Right forelimb (tissue), 1 donor: ENCODE data around the gene SLC16A5.
A peak's percentile ranks its signal among the peaks of the same experiment; 100 is the strongest.
"Not testable (repeated sequence)": the region's sequence is repeated elsewhere in the genome, so short reads cannot be mapped to it uniquely, and the experiment has no call there.

Experiments
- DNase-seq: peaks from one replicate; pipeline ENCODE4 v3.0.0-alpha.2; 2018

The SLC16A5 gene

DNA sequence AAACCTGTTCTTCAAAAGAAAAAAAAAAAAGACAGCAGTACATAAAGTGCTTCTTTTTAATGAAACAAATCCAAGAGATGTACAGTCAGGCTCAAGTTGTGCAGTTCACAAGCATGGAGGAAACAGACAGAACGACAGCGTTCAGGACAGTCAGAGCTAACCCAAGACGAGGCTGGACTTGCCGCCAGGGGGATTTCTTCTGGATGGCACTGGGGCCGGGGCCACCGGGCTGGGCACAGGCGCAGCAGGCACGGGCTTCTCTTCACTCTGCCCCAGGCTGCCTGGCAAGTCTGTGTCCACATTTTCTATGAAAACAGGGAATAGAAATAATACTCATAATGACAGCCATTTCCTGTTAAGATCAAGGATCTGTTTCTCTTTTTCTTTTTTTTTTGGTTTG, 48.2 kb downstream of the SLC16A5 start:
- DNase-seq = no peak

DNA sequence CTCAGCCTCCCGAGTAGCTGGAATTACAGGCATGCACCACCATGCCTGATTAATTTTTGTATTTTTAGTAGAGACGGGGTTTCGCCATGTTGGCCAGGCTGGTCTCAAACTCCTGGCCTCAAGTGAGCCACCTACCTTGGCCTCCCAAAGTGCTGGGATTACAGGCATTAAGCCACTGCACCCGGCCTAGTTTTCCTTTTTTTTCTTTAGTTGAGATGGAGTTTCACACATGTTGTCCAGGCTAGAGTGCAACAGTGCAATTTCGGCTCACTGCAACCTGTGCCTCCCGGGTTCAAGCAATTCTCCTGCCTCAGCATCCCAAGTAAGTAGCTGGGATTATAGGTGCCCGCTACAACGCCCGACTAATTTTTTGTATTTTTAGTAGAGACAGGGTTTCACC, 50.0 kb downstream of the SLC16A5 start:
- not testable (repeated sequence) for DNase-seq

DNA sequence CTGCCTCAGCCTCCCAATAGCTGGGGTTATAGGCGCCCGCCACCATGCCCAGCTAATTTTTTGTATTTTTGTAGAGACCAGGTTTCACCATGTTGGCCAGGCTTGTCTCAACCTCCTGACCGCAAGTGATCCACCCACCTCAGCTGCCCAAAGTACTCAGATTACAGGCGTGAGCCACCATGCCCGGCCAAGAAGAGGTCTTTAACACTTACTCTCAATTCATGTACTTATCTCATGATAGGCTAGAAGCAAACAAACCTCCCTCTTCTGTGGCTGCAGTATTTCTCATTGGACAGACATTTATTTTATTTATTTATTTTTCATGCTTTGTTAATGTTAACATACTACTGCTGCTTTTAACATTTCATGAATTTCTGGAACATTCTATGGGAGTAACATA, 50.8 kb downstream of the SLC16A5 start:
- no peak for DNase-seq

DNA sequence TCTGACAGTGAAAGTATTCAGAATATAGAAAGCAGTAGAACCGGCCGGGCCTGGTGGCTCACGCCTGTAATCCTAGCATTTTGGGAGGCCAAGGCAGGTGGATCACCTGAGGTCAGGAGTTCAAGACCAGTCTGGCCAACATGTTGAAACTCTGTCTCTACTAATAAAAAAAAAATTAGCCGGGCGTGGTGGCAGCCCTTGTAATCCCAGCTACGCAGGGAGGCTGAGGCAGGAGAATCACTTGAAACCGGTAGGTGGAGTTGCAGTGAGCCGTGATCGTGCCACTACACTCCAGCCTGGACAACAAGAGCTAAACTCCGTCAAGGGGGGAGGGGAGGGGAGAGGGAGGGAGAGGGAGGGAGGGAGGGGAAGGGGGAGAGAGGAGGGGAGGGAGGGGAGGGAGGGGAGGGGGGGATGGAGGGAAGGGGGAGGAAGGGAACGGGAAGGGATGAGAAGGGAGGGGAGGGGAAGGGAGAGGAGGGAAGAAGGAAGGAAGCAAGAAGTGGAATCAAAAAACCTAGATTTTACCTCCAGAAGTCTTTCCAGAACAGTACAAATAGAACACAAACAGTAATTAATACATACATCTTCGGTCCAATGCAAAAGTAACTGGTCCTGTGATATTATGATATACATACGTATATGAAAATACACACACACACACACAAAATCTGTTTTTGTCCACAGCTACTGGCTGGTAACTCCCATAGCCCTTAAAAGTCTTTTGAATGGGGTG, 54.6 kb downstream of the SLC16A5 start:
- no peak for DNase-seq

DNA sequence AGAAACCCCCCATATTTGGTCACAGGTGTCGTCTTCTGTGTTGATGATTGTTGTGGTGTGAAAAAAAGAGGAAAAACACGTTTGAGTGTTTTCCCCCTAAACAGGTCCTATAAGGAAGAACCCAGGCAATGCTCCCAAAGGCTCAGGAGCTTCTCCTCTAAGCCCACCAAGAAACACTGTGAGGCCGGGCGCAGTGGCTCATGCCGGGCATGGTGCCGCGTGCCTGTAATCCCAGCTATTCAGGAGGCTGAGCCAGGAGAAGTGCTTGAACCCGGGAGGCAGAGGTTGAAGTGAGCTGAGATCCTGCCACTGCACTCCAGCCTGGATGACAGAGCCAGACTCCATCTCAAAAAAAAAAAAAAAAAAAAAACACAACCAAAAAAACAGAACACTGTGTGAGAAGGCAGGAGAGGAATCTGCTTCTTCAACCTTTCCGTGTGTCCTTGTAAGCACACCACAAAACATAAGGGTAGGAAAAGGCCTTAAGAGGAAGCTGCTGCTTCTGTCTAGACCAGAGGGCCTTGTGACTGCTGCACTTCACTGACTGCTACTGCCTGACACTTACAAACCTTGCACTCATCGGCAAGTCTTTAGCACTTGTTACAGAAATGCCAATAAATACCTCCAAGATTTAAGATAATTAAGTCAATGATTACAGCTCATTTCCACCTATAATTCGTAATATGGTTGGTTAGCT, 57.2 kb downstream of the SLC16A5 start:
- DNase-seq = no peak

DNA sequence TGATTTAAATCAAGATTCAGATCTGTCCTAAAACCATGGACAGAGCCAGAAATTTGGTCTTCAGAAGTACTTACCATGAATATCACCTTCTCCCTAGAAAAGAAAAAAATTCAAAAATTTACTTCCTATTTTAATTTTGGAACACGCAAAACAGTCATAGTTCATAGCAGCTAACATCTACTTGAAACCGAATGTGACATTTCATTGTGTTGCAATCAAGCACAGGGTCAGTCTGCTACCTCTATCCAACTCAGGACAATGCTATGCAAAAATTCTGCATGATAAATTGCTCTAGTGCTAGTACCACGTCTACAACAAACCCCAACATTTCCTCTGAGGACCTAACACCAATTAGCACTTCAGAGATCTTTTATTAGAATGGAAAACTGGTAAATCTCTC, 58.8 kb downstream of the SLC16A5 start:
- DNase-seq = no peak

DNA sequence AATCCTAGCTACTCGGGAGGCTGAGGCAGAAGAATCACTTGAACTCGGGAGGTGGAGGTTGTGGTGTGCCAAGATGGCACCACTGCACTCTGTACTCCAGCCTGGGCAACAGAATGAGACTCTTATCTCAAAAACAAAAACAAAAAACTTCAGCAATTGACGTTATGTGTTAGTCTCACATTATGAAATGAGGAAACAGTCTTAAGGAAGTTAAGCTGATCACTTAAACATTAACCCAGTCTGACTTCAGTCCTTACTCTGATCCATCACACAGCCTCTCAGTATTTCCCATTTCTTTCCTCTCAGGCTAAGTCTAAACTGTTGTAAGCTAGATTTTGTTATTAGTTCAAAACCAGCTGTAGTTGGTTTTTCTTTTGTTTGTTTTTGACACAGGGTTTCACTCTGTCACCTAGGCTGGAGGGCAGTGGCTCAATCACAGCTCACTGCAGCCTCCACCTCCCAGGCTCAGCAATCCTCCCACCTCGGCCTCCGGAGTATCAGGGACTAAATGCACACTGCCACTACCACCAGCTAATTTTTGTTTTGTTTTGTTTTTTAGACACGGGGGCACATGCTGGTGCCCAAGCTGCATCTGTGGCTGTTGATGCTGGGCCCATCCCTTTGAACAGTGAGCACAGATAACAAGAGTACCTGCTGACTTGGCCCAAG, 60.3 kb downstream of the SLC16A5 start:
- no peak for DNase-seq

DNA sequence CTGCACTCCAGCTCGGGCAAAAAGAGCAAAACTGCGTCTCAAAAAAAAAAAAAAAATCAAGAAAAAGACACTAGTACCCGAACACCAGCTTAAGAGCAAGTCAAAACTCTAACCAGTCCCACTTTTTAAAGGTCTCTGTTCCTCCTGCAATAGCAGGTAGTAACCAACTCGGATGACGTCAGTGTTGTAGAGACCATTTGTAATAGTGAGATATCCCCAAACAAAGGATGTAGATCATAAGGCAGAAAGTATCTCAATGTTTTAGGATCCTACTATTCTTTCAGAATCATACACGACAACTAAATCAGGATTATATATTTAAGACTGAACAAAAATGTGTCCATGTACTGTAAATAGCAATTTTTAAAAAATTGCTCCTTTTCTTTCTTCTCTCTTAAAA, 64.2 kb downstream of the SLC16A5 start:
- DNase-seq = no peak

DNA sequence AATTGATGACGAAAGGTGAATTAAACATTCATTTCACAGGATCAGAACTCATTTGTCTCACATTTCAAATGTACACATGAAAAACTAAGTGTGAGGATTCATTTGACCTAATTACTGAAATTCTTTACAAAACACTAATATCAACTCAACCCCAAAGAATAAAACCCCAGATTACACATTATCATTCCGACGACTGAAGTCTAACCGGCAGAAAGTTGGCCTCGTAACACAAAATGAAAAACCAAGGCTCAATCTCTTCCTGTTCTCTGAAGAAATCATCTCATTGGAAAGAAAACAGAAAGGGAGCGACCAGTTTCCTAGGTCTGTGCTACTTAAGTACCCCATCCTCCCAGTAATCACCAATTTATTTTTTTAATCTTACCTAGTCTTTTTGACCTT, 64.8 kb downstream of the SLC16A5 start:
- DNase-seq = no peak

DNA sequence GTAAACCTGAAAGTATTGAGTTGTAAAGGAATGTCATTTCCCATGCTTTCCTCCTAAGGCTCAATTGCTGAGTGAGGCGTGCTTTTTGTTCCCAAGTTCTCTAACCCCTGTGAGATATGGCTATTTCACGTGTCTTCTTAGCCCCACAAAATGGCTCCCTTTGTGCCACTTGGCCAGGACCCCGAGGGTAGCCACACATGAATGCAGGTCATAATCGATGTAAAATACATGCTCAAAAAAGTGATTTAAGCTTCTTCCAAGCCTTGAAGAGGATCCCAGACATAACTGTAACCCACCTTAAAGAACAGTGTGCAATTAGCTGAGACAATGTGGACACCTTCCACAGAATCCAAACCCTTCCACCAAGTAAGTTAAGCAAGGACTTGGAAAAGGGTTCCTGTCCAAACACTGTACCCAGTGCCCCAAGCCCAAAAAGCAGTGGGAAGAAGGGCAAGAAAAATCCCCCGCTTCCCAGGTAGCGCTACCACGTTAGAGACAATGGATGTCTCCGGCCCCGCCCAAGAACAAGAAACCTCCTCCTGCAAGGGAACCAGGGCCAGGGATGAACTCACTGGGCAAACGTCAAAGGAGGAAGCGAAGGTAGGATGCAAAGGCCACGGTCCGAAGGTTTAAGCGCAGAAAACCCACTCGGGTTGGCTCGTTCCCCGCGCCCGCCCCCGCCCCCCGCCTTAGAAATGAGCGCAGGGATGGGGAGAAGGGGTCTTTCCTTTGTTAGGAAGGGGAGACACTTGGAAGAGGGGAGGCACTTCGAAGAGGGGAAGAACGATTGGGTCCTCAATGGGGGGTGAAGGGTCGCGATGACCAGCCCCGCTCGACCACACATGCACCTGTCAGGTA, 65.4 kb downstream of the SLC16A5 start:
- DNase-seq = peak; percentile 56

DNA sequence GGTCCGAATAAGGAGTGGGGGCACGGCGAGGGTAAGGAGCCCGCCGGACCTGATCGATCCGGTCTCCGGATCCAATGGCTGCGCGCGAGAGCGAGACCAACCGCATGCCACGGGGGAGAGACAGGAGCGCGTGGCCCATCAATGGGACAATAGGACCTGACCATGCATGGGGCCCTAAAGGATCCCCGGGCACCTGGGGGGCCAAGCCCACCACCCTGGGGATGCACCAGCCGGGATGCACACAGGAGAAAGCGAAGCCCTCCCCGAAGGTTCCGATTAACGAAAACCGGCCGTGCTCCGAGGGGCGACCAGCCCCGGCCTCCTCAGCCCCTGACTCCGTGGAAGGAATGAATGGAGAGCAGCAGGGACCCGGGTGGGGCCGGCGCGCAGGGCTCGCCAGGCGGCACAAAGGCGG, 66.0 kb downstream of the SLC16A5 start:
- DNase-seq = peak; percentile 59

DNA sequence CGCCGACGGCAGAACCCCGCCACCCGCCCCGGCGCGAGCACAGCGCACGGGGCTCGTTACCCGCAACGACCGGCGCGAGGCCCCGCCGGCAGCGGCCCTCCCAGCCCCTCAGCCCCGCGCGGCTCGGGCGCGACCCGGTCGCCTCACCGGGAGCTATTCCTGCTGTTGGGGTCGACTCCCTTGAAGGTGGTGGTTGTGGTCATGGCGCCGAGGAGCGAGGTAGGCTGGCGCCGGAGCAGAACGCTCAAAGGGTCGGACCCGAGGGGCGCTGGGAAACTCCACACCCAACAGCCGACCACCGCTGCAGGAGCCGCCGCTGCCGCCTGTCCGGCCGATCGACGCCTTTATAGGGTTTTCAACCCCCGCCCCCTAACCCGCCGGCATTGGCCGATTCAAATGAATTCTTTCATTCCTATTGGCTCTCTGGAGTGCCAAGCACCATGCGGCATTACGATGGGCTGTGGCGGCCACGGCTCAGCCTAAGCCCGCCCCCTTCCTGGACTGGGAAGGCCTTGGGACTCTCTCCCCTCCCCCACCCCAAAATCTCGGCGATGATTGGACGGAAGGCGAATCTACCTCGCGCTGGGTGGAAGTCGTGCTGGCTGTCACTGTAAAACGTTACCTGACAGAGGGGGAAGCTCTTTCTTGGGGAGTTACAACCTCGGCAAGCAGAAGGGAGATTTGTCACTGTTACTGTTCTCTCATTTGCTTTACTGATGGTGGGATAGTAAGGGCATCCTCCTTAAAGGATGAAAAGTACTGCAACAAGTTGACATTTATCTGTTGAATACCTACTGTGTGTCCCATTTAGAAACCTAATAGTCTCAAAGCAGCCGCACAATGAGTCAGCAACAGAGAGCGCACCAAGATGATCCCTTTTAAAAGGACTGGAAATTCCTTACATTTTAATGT, 66.7 kb downstream of the SLC16A5 start, which contains the start of gene JPT1:
TSS of gene JPT1 (minus strand) at position 318 of the 912 bp plus-strand sequence. CDS start at position 203, 115 bp downstream.
- DNase-seq = peak; percentile 97

DNA sequence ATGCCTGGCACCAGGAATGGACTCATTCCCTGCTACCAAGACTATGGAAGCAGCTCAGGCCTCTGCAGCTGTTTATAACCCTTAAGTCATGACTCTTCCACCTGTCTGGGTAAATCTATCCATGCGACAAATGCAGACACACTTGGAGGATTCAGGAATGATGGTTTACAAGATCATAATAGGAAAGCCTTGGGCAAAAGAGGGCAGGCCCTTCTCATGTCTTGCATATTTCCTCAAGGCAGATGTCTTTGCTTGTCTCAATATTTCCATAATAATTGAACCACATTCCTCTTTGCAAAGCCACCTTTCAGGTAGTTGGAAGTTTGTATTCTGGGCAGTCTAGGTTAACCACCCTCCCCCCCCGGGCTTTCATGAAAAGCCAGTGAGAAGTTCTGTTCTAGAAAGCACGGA, 67.4 kb downstream of the SLC16A5 start:
- no peak for DNase-seq
